Activated naive CD8-positive, alpha-beta T cell (primary cell): ENCODE measurements around the gene FAAP20.

ENCODE experiments used
- H3K27ac Mint-ChIP-seq: one replicate; pipeline ENCODE4 v1.8.0; 2021; ENCODE audit warnings: mixed read lengths
- H3K27me3 Mint-ChIP-seq: one replicate; pipeline ENCODE4 v1.8.0; 2021; ENCODE audit warnings: mixed read lengths
- H3K36me3 Mint-ChIP-seq: one replicate; pipeline ENCODE4 v1.8.0; 2021; ENCODE audit warnings: mixed read lengths
- H3K4me1 Mint-ChIP-seq: one replicate; pipeline ENCODE4 v1.8.0; 2021; ENCODE audit warnings: low read depth, mixed read lengths
- H3K4me3 Mint-ChIP-seq: one replicate; pipeline ENCODE4 v1.8.0; 2021; ENCODE audit warnings: mild to moderate bottlenecking, mixed read lengths
- H3K9me3 Mint-ChIP-seq: one replicate; pipeline ENCODE4 v1.8.0; 2021; ENCODE audit warnings: low read depth, mixed read lengths

The FAAP20 gene

DNA sequence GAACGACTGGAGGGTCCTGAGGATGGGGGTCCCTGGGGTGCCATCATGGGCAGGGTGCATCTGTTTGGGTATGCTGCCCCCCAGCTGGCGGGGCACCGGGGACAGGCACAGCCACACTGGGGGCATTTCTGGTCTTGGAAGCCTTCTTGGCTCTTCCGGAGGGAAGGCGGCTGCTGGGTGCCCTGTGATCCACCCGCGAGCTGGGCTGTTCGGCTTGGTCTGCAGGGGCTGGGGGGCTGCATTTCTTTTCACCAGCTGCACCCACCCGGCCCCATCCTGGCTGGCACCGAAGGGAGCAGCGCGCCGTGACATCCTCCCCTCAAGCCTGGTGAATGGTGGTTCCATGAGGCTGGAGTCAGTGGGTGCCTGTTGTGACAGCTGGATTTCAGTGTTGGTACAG is 12.2 kb downstream of the FAAP20 start:
- Mint-ChIP-seq H3K27me3 (no peaks in the 10 kb centered on the region), H3K36me3 (peaks cover 2% of the 10 kb centered on the region), H3K9me3 (no peaks in the 10 kb centered on the region), H3K4me3 (no peak overlapping the region), H3K27ac (no peak overlapping the region), H3K4me1 (no peaks in the 10 kb centered on the region)

- H3K27me3 Mint-ChIP-seq, result no peaks in the 10 kb centered on the region
- no peak overlapping the region for H3K4me3 Mint-ChIP-seq
- H3K9me3 Mint-ChIP-seq, result no peaks in the 10 kb centered on the region
- peaks cover 2% of the 10 kb centered on the region for H3K36me3 Mint-ChIP-seq
- no peaks in the 10 kb centered on the region for H3K4me1 Mint-ChIP-seq
- no peak overlapping the region for H3K27ac Mint-ChIP-seq
Observed at GRCh38 chr1:2181752-2182151, 12.8 kb downstream of the FAAP20 start.

- H3K27me3 Mint-ChIP-seq, result no peaks in the 10 kb centered on the region
- H3K36me3 Mint-ChIP-seq, result peaks cover 2% of the 10 kb centered on the region
- no peaks in the 10 kb centered on the region for H3K4me1 Mint-ChIP-seq
- H3K4me3 Mint-ChIP-seq, result no peak overlapping the region
- no peaks in the 10 kb centered on the region for H3K9me3 Mint-ChIP-seq
- no peak overlapping the region for H3K27ac Mint-ChIP-seq
Observed at GRCh38 chr1:2181271-2181670, 13.3 kb downstream of the FAAP20 start.

DNA sequence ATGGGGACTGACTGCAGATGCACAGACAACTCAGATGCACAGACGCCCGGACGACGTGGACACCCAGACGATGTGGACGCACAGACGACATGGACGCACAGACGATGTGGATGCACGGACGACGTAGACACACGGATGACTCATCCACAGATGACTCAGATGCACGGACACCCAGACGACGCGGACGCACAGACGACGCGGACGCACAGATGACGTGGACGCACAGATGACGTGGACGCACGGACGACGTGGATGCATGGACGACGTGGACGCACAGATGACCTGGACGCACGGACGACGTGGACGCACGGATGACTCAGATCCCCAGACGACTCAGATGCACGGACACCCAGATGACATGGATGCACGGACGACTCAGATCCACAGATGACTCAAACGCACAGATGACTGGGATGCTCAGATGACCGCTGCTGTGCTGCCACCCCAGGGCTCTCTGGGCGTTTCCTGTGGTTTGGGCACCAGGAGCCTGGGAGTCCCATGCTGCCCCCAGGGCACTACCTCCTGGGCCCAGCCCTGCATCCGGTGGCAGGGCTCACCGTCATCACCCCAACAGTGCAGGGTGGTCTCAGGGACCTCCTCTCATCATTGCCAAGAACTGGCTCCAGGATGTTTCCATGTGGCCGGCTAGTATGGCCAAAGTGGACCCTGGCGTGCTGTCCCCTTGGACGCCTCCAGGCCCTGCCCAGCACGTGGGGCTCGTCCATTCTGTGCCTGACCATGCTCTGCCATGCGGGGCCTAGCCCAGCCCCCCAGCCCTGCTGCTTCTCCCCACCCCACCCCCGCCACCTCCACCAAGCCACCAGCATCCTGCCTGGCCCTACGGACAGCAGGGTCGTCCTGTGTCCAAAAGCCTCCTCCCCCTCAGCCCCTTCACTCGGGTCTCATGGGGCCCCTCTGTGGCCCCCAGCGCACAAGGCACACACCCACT is 14.0 kb downstream of the FAAP20 start:
- Mint-ChIP-seq H3K4me3 (no peak overlapping the region), H3K27me3 (no peaks in the 10 kb centered on the region), H3K9me3 (no peaks in the 10 kb centered on the region), H3K27ac (no peak overlapping the region), H3K4me1 (no peaks in the 10 kb centered on the region), H3K36me3 (peaks cover 2% of the 10 kb centered on the region)

- no peak overlapping the region for H3K4me3 Mint-ChIP-seq
- no peaks in the 10 kb centered on the region for H3K36me3 Mint-ChIP-seq
- no peaks in the 10 kb centered on the region for H3K4me1 Mint-ChIP-seq
- no peaks in the 10 kb centered on the region for H3K9me3 Mint-ChIP-seq
- no peak overlapping the region for H3K27ac Mint-ChIP-seq
- no peaks in the 10 kb centered on the region for H3K27me3 Mint-ChIP-seq
Observed at GRCh38 chr1:2179283-2180013, 15.1 kb downstream of the FAAP20 start.

GRCh38 chr1:2178875-2179274 is 15.7 kb downstream of the FAAP20 start:
- H3K4me1 Mint-ChIP-seq, result no peaks in the 10 kb centered on the region
- no peaks in the 10 kb centered on the region for H3K9me3 Mint-ChIP-seq
- H3K4me3 Mint-ChIP-seq, result no peak overlapping the region
- H3K27ac Mint-ChIP-seq, result no peak overlapping the region
- H3K36me3 Mint-ChIP-seq, result no peaks in the 10 kb centered on the region
- no peaks in the 10 kb centered on the region for H3K27me3 Mint-ChIP-seq

DNA sequence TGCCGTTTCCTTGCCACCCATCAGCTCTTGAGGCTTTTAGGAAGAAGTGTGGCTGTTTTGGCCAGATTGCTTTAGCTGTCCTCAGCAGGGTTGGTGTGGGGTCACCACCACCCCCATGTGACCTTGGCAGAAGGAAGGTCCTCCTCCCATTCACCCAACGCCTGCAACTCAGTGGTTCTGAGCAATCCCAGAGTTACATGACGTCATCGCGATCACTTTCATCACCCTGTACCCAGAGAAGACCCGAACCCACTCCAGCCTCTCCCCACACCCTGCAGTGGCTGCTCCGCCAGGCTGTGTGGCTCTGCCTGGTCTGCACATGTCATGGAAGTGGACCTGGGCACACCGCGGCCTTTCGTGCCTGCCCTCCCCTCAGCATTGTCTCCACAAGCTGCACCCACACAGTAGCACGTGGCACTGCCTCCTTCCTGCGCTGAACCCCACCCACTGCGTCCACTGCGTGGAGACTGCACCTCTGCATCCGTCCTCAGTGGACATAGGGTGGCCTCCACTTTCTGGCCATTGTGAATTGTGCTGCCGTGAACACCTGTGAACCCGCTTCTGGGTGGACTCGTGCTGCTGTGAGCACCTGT is 16.5 kb downstream of the FAAP20 start:
- Mint-ChIP-seq H3K9me3 (no peaks in the 10 kb centered on the region), H3K4me3 (no peak overlapping the region), H3K36me3 (no peaks in the 10 kb centered on the region), H3K27ac (no peak overlapping the region), H3K27me3 (no peaks in the 10 kb centered on the region), H3K4me1 (peaks cover 2% of the 10 kb centered on the region)

- no peak overlapping the region for H3K27ac Mint-ChIP-seq
- H3K4me3 Mint-ChIP-seq, result no peak overlapping the region
- H3K4me1 Mint-ChIP-seq, result peaks cover 2% of the 10 kb centered on the region
- no peaks in the 10 kb centered on the region for H3K9me3 Mint-ChIP-seq
- H3K36me3 Mint-ChIP-seq, result no peaks in the 10 kb centered on the region
- no peaks in the 10 kb centered on the region for H3K27me3 Mint-ChIP-seq
Observed at GRCh38 chr1:2177541-2177940, 17.0 kb downstream of the FAAP20 start.

GRCh38 chr1:2176615-2177014 is 18.0 kb downstream of the FAAP20 start:
- Mint-ChIP-seq H3K27me3 (no peaks in the 10 kb centered on the region), H3K36me3 (no peaks in the 10 kb centered on the region), H3K4me1 (peaks cover 2% of the 10 kb centered on the region), H3K4me3 (no peak overlapping the region), H3K27ac (no peak overlapping the region), H3K9me3 (no peaks in the 10 kb centered on the region)

GRCh38 chr1:2175681-2176454 is 18.7 kb downstream of the FAAP20 start:
- Mint-ChIP-seq H3K9me3 (no peaks in the 10 kb centered on the region), H3K27ac (no peak overlapping the region), H3K36me3 (no peaks in the 10 kb centered on the region), H3K27me3 (no peaks in the 10 kb centered on the region), H3K4me3 (no peak overlapping the region), H3K4me1 (peaks cover 2% of the 10 kb centered on the region)

GRCh38 chr1:2175055-2175414 is 19.5 kb downstream of the FAAP20 start:
- H3K27me3 Mint-ChIP-seq, result no peaks in the 10 kb centered on the region
- peaks cover 2% of the 10 kb centered on the region for H3K4me1 Mint-ChIP-seq
- peak overlapping the region; percentile 41 for H3K4me3 Mint-ChIP-seq
- H3K36me3 Mint-ChIP-seq, result no peaks in the 10 kb centered on the region
- no peaks in the 10 kb centered on the region for H3K9me3 Mint-ChIP-seq
- H3K27ac Mint-ChIP-seq, result no peak overlapping the region

DNA sequence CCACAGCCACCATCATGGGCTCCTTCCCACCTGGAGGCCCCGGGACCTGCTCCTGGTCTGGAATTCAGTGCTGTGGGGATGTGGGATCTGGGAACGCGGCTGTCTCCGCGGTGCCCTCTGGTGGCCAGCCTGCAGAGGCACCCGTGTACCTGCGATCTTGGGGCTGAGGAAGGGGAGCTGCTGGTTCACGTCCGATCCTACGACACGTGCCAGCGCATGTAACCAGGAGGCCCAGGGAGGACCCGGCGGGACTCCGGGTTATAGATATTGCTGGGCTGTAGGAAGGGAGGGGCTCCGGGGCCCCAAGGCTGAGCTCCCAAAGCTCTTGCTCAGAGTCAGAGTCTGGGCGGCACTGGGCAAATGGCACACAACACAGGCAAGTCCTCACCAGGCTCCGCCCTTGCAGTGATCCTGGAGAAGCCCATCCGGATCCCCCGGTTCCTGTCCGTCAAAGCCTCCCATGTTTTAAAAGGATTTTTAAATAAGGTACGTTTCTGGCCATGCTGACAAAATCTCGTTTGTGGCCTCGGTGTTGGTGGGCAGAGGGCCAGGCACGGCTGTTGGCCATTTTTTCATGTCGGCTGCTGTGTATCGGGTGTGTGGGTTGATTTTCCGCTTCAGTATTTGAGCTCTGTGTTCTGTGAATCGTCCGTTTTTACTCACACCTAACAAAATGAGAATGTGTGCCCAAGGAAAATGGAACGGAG is 20.1 kb downstream of the FAAP20 start:
- Mint-ChIP-seq H3K4me1 (peaks cover 2% of the 10 kb centered on the region), H3K36me3 (no peaks in the 10 kb centered on the region), H3K4me3 (peak overlapping the region; percentile 41), H3K27me3 (no peaks in the 10 kb centered on the region), H3K9me3 (no peaks in the 10 kb centered on the region), H3K27ac (no peak overlapping the region)

DNA sequence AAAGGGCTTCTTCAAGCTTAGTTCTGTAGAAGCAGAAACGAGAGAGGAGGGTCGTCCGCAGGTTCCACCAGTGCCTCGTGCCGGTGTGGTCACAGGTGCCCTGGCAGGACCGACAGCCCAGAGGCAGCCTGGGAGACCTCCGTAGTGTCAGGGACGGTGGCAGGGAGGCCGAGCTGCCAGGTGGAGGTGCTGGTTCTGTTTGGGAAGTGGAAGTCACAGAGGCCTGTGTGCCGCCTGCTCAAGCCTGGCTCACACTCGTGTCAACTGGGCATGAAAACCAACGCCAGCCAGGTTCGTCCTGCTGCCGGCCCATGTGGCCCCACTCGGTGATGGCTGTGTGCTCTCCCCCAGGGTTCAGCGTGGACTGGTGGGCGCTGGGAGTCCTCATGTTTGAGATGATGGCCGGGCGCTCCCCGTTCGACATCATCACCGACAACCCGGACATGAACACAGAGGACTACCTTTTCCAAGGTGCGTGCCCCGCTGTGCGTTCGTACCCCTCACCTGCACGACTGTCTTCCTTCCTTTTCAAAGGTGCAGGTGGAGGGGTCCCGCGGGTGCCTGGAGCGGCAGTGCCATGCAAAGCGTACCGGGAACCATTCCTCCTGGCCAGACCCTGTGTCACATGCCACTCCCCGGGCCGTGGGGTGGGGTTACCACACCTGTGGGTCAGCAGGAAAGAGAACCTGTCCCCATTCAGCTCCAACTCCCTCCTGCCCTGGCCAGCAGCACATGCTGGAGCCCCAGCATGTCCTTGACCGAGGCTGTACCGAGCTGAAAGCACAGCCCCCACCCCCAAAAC is 20.8 kb downstream of the FAAP20 start:
- Mint-ChIP-seq H3K27me3 (no peaks in the 10 kb centered on the region), H3K27ac (no peak overlapping the region)

More for the DNA sequence above, 20.8 kb downstream of the FAAP20 start:
- peaks cover 2% of the 10 kb centered on the region for H3K4me1 Mint-ChIP-seq
- H3K36me3 Mint-ChIP-seq, result no peaks in the 10 kb centered on the region
- no peaks in the 10 kb centered on the region for H3K9me3 Mint-ChIP-seq
- H3K4me3 Mint-ChIP-seq, result no peak overlapping the region
